Measurements from ENCODE around the gene OSBPL3. TPM values are rescaled to one million over a fixed set of nuclear protein-coding genes. Genes with fewer than 3 reads are reported as not detected.
A peak's percentile ranks its signal among the peaks of the same experiment; 100 is the strongest.

The OSBPL3 gene
- polyA plus RNA-seq, 3 donors, result 2.6 to 9.2 (median 3.7) TPM

DNA sequence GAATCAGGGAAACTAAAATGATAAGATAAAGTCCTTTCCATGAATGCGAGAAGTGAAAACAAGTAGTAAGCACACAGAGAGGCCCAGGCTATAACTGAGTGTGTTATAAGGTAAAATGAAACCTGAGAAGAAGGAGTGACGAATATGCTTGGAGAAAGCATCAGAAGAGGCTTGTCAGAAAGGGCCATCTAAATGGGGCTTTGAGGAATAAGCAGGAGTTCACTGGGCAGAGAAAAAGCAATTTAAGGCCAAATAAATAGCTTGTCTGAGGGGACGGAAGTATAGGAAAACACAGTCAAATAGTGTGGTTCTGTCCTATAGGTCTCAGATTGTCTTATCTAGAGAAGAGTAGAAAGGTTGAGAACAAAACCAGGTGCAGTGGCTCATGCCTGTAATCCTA lies 163.1 kb downstream of the OSBPL3 start:
- Mint-ChIP-seq H3K9me3 (no peaks in the 10 kb centered on the region), H3K4me3 (no peak overlapping the region), H3K4me1 (peaks cover 26% of the 10 kb centered on the region), H3K27me3 (ENCODE audit: low read depth in 3 of 3) (no peaks in the 10 kb centered on the region), H3K27ac (no peak overlapping the region), H3K36me3 (peaks cover 22 to 25% of the 10 kb centered on the region in 2 donors)
- intact Hi-C loops (cut with micrococcal nuclease), result loop anchor here in 1 of 2 donors (5.0 kb wide), 1 partner anchor 275 kb away; no protein-coding TSS in a partner anchor
- peaks cover 17 to 20% of the 10 kb centered on the region in 2 donors for H3K4me1 ChIP-seq (ENCODE audit: control insufficient read depth in 1 of 2, insufficient read depth in 2 of 2, low read length in 2 of 2)
- H3K4me3 ChIP-seq (replicated peaks in 1 of 3; ENCODE audit: low read depth in 2 of 3, low read length in 3 of 3), result no peak overlapping the region
- no peaks in the 10 kb centered on the region for H3K9me3 ChIP-seq (replicated peaks in 1 of 2; ENCODE audit: control insufficient read depth in 1 of 2, insufficient read depth in 1 of 2, low read length in 2 of 2)
- no peaks in the 10 kb centered on the region for H3K27me3 ChIP-seq (ENCODE audit: control insufficient read depth in 2 of 2, insufficient read depth in 2 of 2, low read length in 2 of 2)
- peaks cover 0 to 28% of the 10 kb centered on the region in 2 donors for H3K36me3 ChIP-seq (replicated peaks in 1 of 2; ENCODE audit: control insufficient read depth in 1 of 2, insufficient read depth in 2 of 2, low read length in 2 of 2)
- H3K4me2 ChIP-seq (replicated peaks; ENCODE audit: extremely low read depth, low read length, poor library complexity, severe bottlenecking), result no peak overlapping the region
- TF ChIP-seq, protein P1, sequence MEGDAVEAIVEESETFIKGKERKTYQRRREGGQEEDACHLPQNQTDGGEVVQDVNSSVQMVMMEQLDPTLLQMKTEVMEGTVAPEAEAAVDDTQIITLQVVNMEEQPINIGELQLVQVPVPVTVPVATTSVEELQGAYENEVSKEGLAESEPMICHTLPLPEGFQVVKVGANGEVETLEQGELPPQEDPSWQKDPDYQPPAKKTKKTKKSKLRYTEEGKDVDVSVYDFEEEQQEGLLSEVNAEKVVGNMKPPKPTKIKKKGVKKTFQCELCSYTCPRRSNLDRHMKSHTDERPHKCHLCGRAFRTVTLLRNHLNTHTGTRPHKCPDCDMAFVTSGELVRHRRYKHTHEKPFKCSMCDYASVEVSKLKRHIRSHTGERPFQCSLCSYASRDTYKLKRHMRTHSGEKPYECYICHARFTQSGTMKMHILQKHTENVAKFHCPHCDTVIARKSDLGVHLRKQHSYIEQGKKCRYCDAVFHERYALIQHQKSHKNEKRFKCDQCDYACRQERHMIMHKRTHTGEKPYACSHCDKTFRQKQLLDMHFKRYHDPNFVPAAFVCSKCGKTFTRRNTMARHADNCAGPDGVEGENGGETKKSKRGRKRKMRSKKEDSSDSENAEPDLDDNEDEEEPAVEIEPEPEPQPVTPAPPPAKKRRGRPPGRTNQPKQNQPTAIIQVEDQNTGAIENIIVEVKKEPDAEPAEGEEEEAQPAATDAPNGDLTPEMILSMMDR (IDR thresholded peaks at IDR 0.05), result no peak
- H4K20me1 ChIP-seq (ENCODE audit: insufficient read depth, low read length), result no peaks in the 10 kb centered on the region
- no peaks in the 10 kb centered on the region for H3K79me2 ChIP-seq (ENCODE audit: insufficient read depth, low read length)
- H2AFZ ChIP-seq (ENCODE audit: insufficient read depth, low read depth, low read length, poor library complexity, severe bottlenecking), result no peak overlapping the region
- DNase-seq, result no peak
- 93% methylated on average over 3 of the region's 3 CpGs for WGBS (ENCODE audit: insufficient coverage)
- H3K27ac ChIP-seq (ENCODE audit: low read depth in 1 of 2, low read length in 2 of 2), result no peak overlapping the region
- no peak overlapping the region for H3K9ac ChIP-seq (ENCODE audit: insufficient read depth, low read length, poor library complexity, severe bottlenecking)

DNA sequence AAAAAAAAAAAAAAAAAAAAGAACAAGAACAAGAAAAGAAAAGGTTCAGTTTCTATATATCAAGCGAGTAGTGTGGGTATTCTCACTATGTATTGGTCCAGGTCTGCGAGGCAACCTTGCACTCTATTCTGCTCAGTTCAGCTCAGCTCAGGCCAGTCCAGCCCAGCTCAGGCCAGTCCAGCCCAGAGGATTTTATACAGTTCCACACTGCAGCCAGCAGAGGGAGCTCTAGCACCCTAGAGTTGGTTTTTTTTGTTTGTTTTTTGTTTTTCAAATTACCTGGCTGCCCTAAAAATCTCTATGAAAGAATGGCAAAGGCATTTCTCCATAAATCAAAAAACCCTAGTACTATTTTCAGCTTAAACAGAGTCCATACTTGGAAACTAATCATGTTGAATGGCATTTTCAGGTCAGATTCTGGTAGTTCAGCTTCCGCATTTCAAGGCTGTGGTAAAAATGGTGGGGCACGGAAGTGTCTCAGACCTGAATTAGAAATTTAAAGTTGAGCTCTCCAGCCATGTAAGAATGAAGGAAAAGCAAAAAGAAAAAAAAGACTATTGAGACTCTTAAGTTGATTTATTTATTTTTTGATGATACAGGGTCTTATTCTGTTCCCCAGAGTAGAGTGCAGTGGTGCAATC lies 167.6 kb downstream of the OSBPL3 start:
- Mint-ChIP-seq H3K27ac (no peak overlapping the region), H3K36me3 (peaks cover 40 to 41% of the 10 kb centered on the region in 2 donors), H3K9me3 (no peaks in the 10 kb centered on the region), H3K27me3 (ENCODE audit: low read depth in 3 of 3) (no peaks in the 10 kb centered on the region), H3K4me1 (peaks cover 5% of the 10 kb centered on the region), H3K4me3 (no peak overlapping the region)
- Histone ChIP-seq H4K20me1 (ENCODE audit: insufficient read depth, low read length) (no peaks in the 10 kb centered on the region), H3K27ac (ENCODE audit: low read depth in 1 of 2, low read length in 2 of 2) (no peak overlapping the region), H3K79me2 (ENCODE audit: insufficient read depth, low read length) (no peaks in the 10 kb centered on the region), H3K9me3 (replicated peaks in 1 of 2; ENCODE audit: control insufficient read depth in 1 of 2, insufficient read depth in 1 of 2, low read length in 2 of 2) (no peaks in the 10 kb centered on the region), H3K9ac (ENCODE audit: insufficient read depth, low read length, poor library complexity, severe bottlenecking) (no peak overlapping the region), H3K4me3 (replicated peaks in 1 of 3; ENCODE audit: low read depth in 2 of 3, low read length in 3 of 3) (no peak overlapping the region), H2AFZ (ENCODE audit: insufficient read depth, low read depth, low read length, poor library complexity, severe bottlenecking) (no peak overlapping the region), H3K36me3 (replicated peaks in 1 of 2; ENCODE audit: control insufficient read depth in 1 of 2, insufficient read depth in 2 of 2, low read length in 2 of 2) (peaks cover 0 to 40% of the 10 kb centered on the region in 2 donors), H3K4me2 (replicated peaks; ENCODE audit: extremely low read depth, low read length, poor library complexity, severe bottlenecking) (no peak overlapping the region), H3K27me3 (ENCODE audit: control insufficient read depth in 2 of 2, insufficient read depth in 2 of 2, low read length in 2 of 2) (no peaks in the 10 kb centered on the region), H3K4me1 (ENCODE audit: control insufficient read depth in 1 of 2, insufficient read depth in 2 of 2, low read length in 2 of 2) (no peaks in the 10 kb centered on the region)
- peak; percentile 45 to 58 (median 54) for DNase-seq
- intact Hi-C loops (cut with micrococcal nuclease), result loop anchor here (5.0 kb wide), 3 partner anchors 255 to 280 kb away; no protein-coding TSS in a partner anchor
- WGBS (ENCODE audit: insufficient coverage), result 58% methylated on average over 3 of the region's 4 CpGs
- TF ChIP-seq, protein P1 (IDR thresholded peaks at IDR 0.05), result peak; percentile 92
